GM12878 (cell line): ENCODE measurements around the gene HOXC12. TPM values are rescaled to one million over a fixed set of nuclear protein-coding genes. Genes with fewer than 3 reads are reported as not detected.

Experiments used
- ATAC-seq: fragments of 200-7000 bp; cut with Tn5 transposase; 3 replicates; pipeline ENCODE4 v1.9.1; 2020; ENCODE audit warnings: mild to moderate bottlenecking, moderate library complexity
- BruUV-seq: library from RNA; stranded (reverse); fragments of 400-500 nt; replicated peaks from 2 replicates; lab custom pipeline; 2021; lab: Mats Ljungman, UMichigan
- CTCF ChIA-PET: fragments of 300-600 bp; sonication (Branson Sonifier 250); formaldehyde crosslinking; extraction: SDS; loops from one replicate; lab custom pipeline; 2021; ENCODE audit warnings: inconsistent platforms; lab: Yijun Ruan, JAX
- POLR2A ChIA-PET: fragments of 350-600 bp; formaldehyde crosslinking; extraction: SDS; loops from one replicate; lab custom pipeline; 2021; ENCODE audit warnings: inconsistent platforms; lab: Charles Lee
- RAD21 ChIA-PET: fragments of 300-600 bp; sonication (Branson Sonifier 250); formaldehyde crosslinking; loops from one replicate; lab custom pipeline; 2023; ENCODE audit warnings: antibody characterized with exemption; ENCODE audit not compliant: unreplicated experiment; lab: Charles Lee
- SMC1A ChIA-PET: fragments of 300-600 bp; sonication (Branson Sonifier 250); formaldehyde crosslinking; loops from one replicate; lab custom pipeline; 2023; ENCODE audit not compliant: unreplicated experiment, uncharacterized antibody; lab: Charles Lee
- DNase-seq: peaks from one replicate; pipeline ENCODE4 v3.0.0-alpha.2; 2011; ENCODE audit warnings: low read depth, low spot score
- FAIRE-seq: peaks from 3 replicates; lab custom pipeline; 2011; peaks lifted over from hg19 to GRCh38; lab: Jason Lieb, UNC
- H2AFZ ChIP-seq: 2 replicates; pipeline ENCODE4 v1.6.0; 2011; ENCODE audit warnings: low read depth, low read length, control low read depth; ENCODE audit not compliant: control insufficient read depth
- H3K27ac ChIP-seq: 2 replicates; pipeline ENCODE4 v1.5.1; 2011; ENCODE audit warnings: control low read depth; ENCODE audit not compliant: control insufficient read depth, insufficient read depth
- H3K27me3 ChIP-seq, 2 experiments: replicated peaks in 1 of 2; 2 replicates each; pipeline versions ENCODE4 v1.6.0 to v1.6.1; 2011; ENCODE audit warnings: low read length in 1 of 2; ENCODE audit not compliant: control insufficient read depth in 2 of 2, insufficient read depth in 2 of 2
- H3K36me3 ChIP-seq, 2 experiments: 2 replicates each; pipeline ENCODE4 v1.5.1; 2011; ENCODE audit warnings: low read length in 1 of 2; ENCODE audit not compliant: control insufficient read depth in 2 of 2, insufficient read depth in 2 of 2
- H3K4me1 ChIP-seq: 2 replicates; pipeline ENCODE4 v1.6.1; 2011; ENCODE audit warnings: mild to moderate bottlenecking, low read length, moderate library complexity, mixed read lengths; ENCODE audit not compliant: control insufficient read depth, insufficient read depth
- H3K4me2 ChIP-seq: 2 replicates; pipeline ENCODE4 v1.6.0; 2011; ENCODE audit warnings: control low read depth; ENCODE audit not compliant: control insufficient read depth, insufficient read depth
- H3K4me3 ChIP-seq: fragments of 200-600 bp; sonication (generic); 2 replicates; pipeline ENCODE4 v1.5.1; 2016
- H3K79me2 ChIP-seq: 2 replicates; pipeline ENCODE4 v1.6.0; 2011; ENCODE audit warnings: low read length; ENCODE audit not compliant: control insufficient read depth, insufficient read depth
- H3K9ac ChIP-seq: 2 replicates; pipeline ENCODE4 v1.8.0; 2011; ENCODE audit warnings: low read length, control low read depth, mixed read lengths; ENCODE audit not compliant: control insufficient read depth, insufficient read depth
- H3K9me3 ChIP-seq: replicated peaks from 3 replicates; pipeline ENCODE4 v1.5.1; 2011; ENCODE audit warnings: mild to moderate bottlenecking, low read length; ENCODE audit not compliant: control insufficient read depth, insufficient read depth
- H4K20me1 ChIP-seq: 2 replicates; pipeline ENCODE4 v1.6.0; 2011; ENCODE audit not compliant: control insufficient read depth, insufficient read depth
- JUND ChIP-seq: IDR thresholded peaks from 2 replicates; pipeline ENCODE4 v1.6.1; 2012; ENCODE audit warnings: low read depth, mild to moderate bottlenecking, low read length, improper control_type of control experiment, moderate library complexity
- KLF5 ChIP-seq: fragments of 450-650 bp; IDR thresholded peaks from 2 replicates; pipeline ENCODE4 v1.6.1; 2014; ENCODE audit warnings: mild to moderate bottlenecking; ENCODE audit not compliant: partially characterized antibody
- RCOR1 ChIP-seq: conservative IDR thresholded peaks from 2 replicates; pipeline ENCODE4 v1.6.1; 2012; ENCODE audit warnings: low read depth, low read length, improper control_type of control experiment
- SMARCA5 ChIP-seq: fragments of 450-650 bp; IDR thresholded peaks from 2 replicates; pipeline ENCODE4 v1.6.1; 2017; ENCODE audit warnings: mild to moderate bottlenecking
- SPI1 ChIP-seq: IDR thresholded peaks from 2 replicates; pipeline ENCODE4 v1.6.1; 2011; ENCODE audit warnings: low read depth, mild to moderate bottlenecking, low read length, moderate library complexity, borderline replicate concordance; ENCODE audit not compliant: insufficient read depth
- STAT1 ChIP-seq: fragments of 450-650 bp; conservative IDR thresholded peaks from 2 replicates; pipeline ENCODE4 v1.6.1; 2014; ENCODE audit warnings: antibody characterized with exemption, mild to moderate bottlenecking
- STAT3 ChIP-seq: IDR thresholded peaks from 2 replicates; pipeline ENCODE4 v1.6.1; 2011; ENCODE audit warnings: low read depth, low read length, improper control_type of control experiment
- TCF7 ChIP-seq: IDR thresholded peaks from 2 replicates; pipeline ENCODE4 v1.6.1; 2014; ENCODE audit warnings: antibody characterized with exemption, borderline replicate concordance
- WGBS: methylation state at CpG from one replicate; pipeline ENCODE4 v1.1.6; 2016; ENCODE audit warnings: low lambda C conversion rate; ENCODE audit not compliant: insufficient replicate concordance, insufficient coverage; ENCODE audit errors: missing lambda C conversion rate; 5-methylcytosine and 5-hydroxymethylcytosine counted together
- in situ Hi-C: fragments of 300-500 bp; cut with MboI; formaldehyde crosslinking; loops from 9 replicates; pipeline ENCODE4 v1.14.3; 2018; ENCODE audit warnings: mixed read lengths
- intact Hi-C: fragments of 100-400 bp; cut with micrococcal nuclease; formaldehyde crosslinking; loops from one replicate; pipeline ENCODE4 v1.14.2; 2022; ENCODE audit not compliant: unreplicated experiment
- polyA plus RNA-seq, 11 experiments: library from polyadenylated mRNA; depleted of rRNA in 4 of 11; unstranded in 6 of 11; stranded (reverse) in 5 of 11; fragments of >200 nt; fragmentation: Nextera tagmentation in 4 of 11; fragmentation: Illumina TruSeq in 1 of 11; extraction: Ambion mirVana in 4 of 11; extraction: Trizol in 1 of 11; gene quantifications; 1 replicate in 1 of 11; 2 replicates in 10 of 11; pipeline versions ENCODE4 v1.2.1 to v1.2.3, GENCODE V29; 2011 to 2016; ENCODE audit warnings: inconsistent platforms in 2 of 11, missing spikeins in 2 of 11, low read depth in 1 of 11
- total RNA-seq, 4 experiments: library from RNA; depleted of rRNA in 3 of 4; stranded (reverse); fragments of >200 nt in 3 of 4; fragmentation: Illumina TruSeq in 1 of 4; extraction: Trizol in 1 of 4; gene quantifications; 2 replicates each; pipeline versions ENCODE4 v1.2.1 to v1.2.3, GENCODE V29; 2013 to 2021
- TF ChIP-seq, protein P1 (sequence below): fragments of 450-650 bp; IDR thresholded peaks from 2 replicates; pipeline ENCODE4 v1.6.1; 2017; ENCODE audit warnings: low read depth, mild to moderate bottlenecking, moderate library complexity
- TF ChIP-seq, protein P2 (sequence below): fragments of 450-650 bp; IDR thresholded peaks from 2 replicates; pipeline ENCODE4 v1.6.1; 2018; ENCODE audit warnings: mild to moderate bottlenecking, low read depth, moderate library complexity; ENCODE audit not compliant: partially characterized antibody
- TF ChIP-seq, protein P3 (sequence below): fragments of 450-650 bp; IDR thresholded peaks from 2 replicates; pipeline ENCODE4 v1.6.1; 2017; ENCODE audit warnings: mild to moderate bottlenecking, moderate library complexity

The HOXC12 gene
- total and polyA plus RNA-seq, 10 of the 15 experiments (the other 5 are each of a cell fraction or from before 2014, with no cell fraction given): not detected

DNA sequence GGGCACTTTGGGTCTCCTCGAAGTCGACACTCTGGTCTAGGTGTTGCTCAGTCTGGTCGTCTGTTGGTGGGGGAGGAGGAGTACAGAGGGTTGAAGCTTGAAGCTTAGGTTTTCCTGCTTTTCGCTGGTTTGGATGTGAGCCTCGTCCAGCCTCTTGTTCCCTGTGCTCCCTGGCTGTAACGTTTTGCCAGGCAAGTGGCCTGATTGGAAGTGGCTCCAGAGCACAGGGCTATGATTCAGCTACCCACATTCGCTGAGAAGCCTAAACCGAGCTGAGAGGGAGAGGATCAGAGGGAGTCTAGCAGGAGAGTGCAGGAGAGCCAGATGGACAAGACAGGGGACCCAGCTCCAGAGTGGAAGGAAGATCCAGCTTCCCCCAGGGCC is 36.4 kb downstream of the HOXC12 start:
- RAD21 ChIA-PET: interaction anchor here (0.6 to 2.1 kb wide), 7 partner anchors 9 to 380 kb away, joined by 3 to 7 read pairs (median 4); partner anchors contain the start of gene HOXC9
- SMC1A ChIA-PET: interaction anchor here (0.6 to 1.5 kb wide), 4 partner anchors 10 to 234 kb away, joined by 3 to 5 read pairs (median 4); no protein-coding TSS in a partner anchor
- H3K4me3 ChIP-seq: no peak overlapping the region
- WGBS: under 1% methylated on average over 8 of the region's 8 CpGs
- peaks cover 29 to 57% of the 10 kb centered on the region in 2 experiments for H3K27me3 ChIP-seq
- FAIRE-seq (no peak), DNase-seq (no peak), ATAC-seq (no peak)
- no TSS peak for BruUV-seq
- CTCF ChIA-PET: interaction anchor here (0.6 to 2.8 kb wide), 12 partner anchors 13 to 248 kb away, joined by 3 to 10 read pairs (median 4); no protein-coding TSS in a partner anchor
- no peak overlapping the region for H3K4me2 ChIP-seq
- H2AFZ ChIP-seq: no peak overlapping the region
- TF ChIP-seq, protein P1, sequence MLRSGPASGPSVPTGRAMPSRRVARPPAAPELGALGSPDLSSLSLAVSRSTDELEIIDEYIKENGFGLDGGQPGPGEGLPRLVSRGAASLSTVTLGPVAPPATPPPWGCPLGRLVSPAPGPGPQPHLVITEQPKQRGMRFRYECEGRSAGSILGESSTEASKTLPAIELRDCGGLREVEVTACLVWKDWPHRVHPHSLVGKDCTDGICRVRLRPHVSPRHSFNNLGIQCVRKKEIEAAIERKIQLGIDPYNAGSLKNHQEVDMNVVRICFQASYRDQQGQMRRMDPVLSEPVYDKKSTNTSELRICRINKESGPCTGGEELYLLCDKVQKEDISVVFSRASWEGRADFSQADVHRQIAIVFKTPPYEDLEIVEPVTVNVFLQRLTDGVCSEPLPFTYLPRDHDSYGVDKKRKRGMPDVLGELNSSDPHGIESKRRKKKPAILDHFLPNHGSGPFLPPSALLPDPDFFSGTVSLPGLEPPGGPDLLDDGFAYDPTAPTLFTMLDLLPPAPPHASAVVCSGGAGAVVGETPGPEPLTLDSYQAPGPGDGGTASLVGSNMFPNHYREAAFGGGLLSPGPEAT: no peak
- TF ChIP-seq KLF5 (no peak), RCOR1 (no peak), JUND (no peak), STAT3 (no peak), STAT1 (no peak), TCF7 (no peak), SPI1 (no peak), SMARCA5 (no peak)
- TF ChIP-seq, protein P2, sequence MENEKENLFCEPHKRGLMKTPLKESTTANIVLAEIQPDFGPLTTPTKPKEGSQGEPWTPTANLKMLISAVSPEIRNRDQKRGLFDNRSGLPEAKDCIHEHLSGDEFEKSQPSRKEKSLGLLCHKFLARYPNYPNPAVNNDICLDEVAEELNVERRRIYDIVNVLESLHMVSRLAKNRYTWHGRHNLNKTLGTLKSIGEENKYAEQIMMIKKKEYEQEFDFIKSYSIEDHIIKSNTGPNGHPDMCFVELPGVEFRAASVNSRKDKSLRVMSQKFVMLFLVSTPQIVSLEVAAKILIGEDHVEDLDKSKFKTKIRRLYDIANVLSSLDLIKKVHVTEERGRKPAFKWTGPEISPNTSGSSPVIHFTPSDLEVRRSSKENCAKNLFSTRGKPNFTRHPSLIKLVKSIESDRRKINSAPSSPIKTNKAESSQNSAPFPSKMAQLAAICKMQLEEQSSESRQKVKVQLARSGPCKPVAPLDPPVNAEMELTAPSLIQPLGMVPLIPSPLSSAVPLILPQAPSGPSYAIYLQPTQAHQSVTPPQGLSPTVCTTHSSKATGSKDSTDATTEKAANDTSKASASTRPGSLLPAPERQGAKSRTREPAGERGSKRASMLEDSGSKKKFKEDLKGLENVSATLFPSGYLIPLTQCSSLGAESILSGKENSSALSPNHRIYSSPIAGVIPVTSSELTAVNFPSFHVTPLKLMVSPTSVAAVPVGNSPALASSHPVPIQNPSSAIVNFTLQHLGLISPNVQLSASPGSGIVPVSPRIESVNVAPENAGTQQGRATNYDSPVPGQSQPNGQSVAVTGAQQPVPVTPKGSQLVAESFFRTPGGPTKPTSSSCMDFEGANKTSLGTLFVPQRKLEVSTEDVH: no peak
- TF ChIP-seq, protein P3, sequence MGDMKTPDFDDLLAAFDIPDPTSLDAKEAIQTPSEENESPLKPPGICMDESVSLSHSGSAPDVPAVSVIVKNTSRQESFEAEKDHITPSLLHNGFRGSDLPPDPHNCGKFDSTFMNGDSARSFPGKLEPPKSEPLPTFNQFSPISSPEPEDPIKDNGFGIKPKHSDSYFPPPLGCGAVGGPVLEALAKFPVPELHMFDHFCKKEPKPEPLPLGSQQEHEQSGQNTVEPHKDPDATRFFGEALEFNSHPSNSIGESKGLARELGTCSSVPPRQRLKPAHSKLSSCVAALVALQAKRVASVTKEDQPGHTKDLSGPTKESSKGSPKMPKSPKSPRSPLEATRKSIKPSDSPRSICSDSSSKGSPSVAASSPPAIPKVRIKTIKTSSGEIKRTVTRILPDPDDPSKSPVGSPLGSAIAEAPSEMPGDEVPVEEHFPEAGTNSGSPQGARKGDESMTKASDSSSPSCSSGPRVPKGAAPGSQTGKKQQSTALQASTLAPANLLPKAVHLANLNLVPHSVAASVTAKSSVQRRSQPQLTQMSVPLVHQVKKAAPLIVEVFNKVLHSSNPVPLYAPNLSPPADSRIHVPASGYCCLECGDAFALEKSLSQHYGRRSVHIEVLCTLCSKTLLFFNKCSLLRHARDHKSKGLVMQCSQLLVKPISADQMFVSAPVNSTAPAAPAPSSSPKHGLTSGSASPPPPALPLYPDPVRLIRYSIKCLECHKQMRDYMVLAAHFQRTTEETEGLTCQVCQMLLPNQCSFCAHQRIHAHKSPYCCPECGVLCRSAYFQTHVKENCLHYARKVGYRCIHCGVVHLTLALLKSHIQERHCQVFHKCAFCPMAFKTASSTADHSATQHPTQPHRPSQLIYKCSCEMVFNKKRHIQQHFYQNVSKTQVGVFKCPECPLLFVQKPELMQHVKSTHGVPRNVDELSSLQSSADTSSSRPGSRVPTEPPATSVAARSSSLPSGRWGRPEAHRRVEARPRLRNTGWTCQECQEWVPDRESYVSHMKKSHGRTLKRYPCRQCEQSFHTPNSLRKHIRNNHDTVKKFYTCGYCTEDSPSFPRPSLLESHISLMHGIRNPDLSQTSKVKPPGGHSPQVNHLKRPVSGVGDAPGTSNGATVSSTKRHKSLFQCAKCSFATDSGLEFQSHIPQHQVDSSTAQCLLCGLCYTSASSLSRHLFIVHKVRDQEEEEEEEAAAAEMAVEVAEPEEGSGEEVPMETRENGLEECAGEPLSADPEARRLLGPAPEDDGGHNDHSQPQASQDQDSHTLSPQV: no peak
- intact Hi-C loops: no loop called here
- H3K9me3 ChIP-seq: no peaks in the 10 kb centered on the region
- H3K79me2 ChIP-seq: no peaks in the 10 kb centered on the region
- no peaks in the 10 kb centered on the region for H3K36me3 ChIP-seq
- POLR2A ChIA-PET: interaction anchor here (0.7 kb wide), 1 partner anchor 9 kb away, joined by 5 read pairs; the partner anchor contains the start of gene HOXC9
- peaks cover 13% of the 10 kb centered on the region for H3K4me1 ChIP-seq
- H3K27ac ChIP-seq: no peak overlapping the region
- H4K20me1 ChIP-seq: peaks cover 3% of the 10 kb centered on the region; the same call in 1 of the 2 replicates
- in situ Hi-C loops: no loop called here
- H3K9ac ChIP-seq: no peak overlapping the region
